ENCODE data around the gene UBQLN1. TPM values are rescaled to one million over a fixed set of nuclear protein-coding genes. Genes with fewer than 3 reads are reported as not detected.

Gene UBQLN1
- polyA plus RNA-seq, 1 donor: 67.1 TPM

DNA sequence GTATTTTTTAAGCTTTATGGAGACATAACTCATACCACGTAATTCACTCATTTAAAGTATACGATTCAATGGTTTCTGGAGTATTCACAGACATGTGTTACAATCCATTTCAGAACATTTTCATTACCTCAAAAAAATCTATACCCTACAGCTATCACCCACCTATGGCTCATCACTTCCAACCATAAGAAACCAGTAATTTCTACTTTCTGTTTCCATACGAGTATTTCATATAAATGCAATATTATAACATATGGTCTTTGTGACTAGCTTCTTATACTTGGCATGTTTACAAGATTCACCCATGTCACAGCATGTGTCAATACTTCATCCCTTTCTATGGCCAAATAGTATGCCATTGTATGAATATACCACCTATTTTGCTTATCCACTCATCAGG is 18.8 kb downstream of the UBQLN1 start:
- DNase-seq: no peak

GRCh38 chr9:83681490-83681889 is 26.3 kb downstream of the UBQLN1 start:
- DNase-seq: no peak

- DNase-seq: no peak
Measured at GRCh38 chr9:83680233-83680632, 27.5 kb downstream of the UBQLN1 start.

GRCh38 chr9:83677596-83677995 is 30.2 kb downstream of the UBQLN1 start:
- DNase-seq: no peak

- no peak for DNase-seq
Measured at GRCh38 chr9:83675466-83675865, 32.3 kb downstream of the UBQLN1 start.

DNA sequence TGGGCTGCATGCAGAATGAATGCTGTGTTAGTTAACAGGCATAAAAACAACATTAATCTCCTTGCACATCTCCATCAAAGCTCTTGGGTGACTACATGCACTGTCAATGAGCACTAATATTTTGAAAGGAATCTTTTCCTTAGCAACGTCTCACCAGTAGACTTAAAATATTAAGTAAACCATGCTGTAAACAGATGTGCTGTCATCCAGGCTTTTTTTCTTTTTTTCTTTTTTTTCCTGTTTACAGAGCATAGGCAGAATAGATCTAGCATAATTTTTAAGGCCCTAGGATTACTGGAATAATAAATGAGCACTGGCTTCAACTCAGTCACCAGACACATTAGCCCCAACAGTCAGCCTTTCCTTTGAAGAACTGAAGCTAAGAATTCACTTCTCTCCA is 36.3 kb downstream of the UBQLN1 start:
- DNase-seq: no peak

GRCh38 chr9:83670381-83670780 is 37.4 kb downstream of the UBQLN1 start:
- DNase-seq: no peak

GRCh38 chr9:83669067-83669466 is 38.7 kb downstream of the UBQLN1 start:
- DNase-seq: no peak

- DNase-seq: no peak
Measured at GRCh38 chr9:83665580-83666200, 42.1 kb downstream of the UBQLN1 start.

- no peak for DNase-seq
Measured at GRCh38 chr9:83662933-83663332, 44.8 kb downstream of the UBQLN1 start.

GRCh38 chr9:83656952-83657351 is 50.8 kb downstream of the UBQLN1 start:
- DNase-seq: no peak

DNA sequence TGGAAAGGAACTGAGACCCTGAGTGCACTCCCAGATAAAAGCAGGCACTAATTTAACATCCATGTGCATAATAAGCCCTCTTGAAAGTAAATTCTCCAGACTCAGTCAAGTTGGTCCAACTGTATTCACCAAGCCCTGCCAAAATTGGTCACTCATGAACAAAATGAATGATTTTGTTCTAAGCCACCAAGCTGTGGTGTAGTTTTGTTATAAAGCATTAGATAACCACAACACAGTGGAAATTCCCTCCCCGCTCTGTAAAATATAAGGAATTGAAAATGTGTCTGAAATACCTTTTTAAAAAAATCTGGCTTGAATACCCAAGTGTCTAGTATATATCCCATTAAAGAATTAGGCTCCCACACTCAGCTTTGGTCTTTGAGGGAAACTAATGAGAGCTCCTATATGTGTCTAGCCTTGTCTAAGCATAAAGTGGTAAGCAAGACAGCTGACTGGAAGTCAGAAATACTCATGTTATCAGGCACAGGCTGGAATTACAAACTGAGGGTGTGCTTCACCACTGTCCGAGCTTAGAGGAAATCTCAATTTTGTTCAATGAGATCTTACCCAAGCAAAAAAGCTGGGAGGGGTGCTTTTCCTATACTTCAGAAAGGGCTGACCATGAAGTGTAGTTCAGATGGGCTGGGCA is 51.6 kb downstream of the UBQLN1 start:
- no peak for DNase-seq

GRCh38 chr9:83655433-83655832 is 52.3 kb downstream of the UBQLN1 start:
- no peak for DNase-seq

GRCh38 chr9:83652433-83652832 is 55.3 kb downstream of the UBQLN1 start:
- no peak for DNase-seq

- no peak for DNase-seq
Measured at GRCh38 chr9:83651558-83651957, 56.2 kb downstream of the UBQLN1 start.

- DNase-seq: no peak
Measured at GRCh38 chr9:83649515-83649914, 58.2 kb downstream of the UBQLN1 start.

DNA sequence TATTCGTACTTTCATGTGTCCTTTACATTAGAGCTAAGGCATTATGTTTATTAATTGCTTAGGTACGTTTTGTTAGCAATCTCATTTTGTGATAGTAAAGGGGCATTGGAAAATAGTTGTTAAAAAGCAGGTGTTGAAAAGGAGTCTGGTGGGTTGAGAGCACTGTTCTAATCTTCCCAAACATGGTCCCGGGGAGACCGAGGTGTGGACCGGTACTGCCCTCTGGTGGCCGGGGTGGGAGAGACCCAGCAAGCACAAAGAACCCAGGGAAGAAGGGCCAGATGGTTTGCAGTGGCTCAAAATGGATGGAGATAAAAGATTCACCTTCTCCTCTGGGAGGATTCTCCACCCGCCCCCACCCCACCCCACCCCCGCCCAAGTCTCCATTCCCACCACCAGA is 58.7 kb downstream of the UBQLN1 start:
- DNase-seq: peak; percentile 23

GRCh38 chr9:83646500-83647239 is 61.1 kb downstream of the UBQLN1 start:
- DNase-seq: no peak

GRCh38 chr9:83642793-83643192 is 65.0 kb downstream of the UBQLN1 start:
- no peak for DNase-seq

GRCh38 chr9:83639266-83639665 is 68.5 kb downstream of the UBQLN1 start:
- DNase-seq: no peak

DNA sequence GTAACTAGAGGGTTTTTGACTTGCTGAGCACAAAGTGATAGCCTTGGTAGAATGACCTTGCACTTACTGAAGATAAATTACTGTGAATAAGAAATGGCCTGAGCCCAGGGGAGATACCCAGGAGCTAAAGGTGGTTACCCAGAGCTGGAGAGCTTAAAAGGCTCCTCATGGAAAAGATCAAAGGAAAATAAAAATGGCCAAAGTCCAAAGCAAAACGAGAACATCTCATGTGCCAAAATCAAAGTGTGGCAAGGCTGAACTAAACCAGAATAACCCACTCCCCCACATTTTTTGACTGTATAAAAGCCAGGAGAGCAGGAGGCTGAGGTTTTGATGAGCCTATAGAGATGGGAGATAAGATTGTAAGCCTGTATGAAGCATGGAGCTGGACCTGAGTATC is 70.4 kb downstream of the UBQLN1 start:
- no peak for DNase-seq

- no peak for DNase-seq
Measured at GRCh38 chr9:83636813-83637212, 70.9 kb downstream of the UBQLN1 start.

DNA sequence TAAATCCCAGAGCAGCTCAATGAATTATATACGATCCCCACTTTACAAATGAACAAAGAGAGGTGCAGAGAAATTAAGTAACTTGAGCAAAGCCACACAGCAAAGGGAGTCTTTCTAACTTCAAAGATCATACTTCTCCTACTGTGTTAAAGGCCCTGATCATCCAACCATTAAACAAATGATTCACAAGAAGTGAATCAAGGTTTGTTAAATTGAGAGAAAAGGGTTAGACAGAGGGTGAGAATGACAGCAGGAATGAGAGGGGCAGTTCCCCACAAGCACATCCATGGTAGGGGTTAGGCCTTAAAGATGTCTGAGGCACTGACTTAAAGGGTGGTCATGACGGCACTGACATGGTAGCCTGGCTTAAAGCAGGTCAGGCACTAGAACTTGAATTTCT is 74.1 kb downstream of the UBQLN1 start:
- DNase-seq: no peak

DNA sequence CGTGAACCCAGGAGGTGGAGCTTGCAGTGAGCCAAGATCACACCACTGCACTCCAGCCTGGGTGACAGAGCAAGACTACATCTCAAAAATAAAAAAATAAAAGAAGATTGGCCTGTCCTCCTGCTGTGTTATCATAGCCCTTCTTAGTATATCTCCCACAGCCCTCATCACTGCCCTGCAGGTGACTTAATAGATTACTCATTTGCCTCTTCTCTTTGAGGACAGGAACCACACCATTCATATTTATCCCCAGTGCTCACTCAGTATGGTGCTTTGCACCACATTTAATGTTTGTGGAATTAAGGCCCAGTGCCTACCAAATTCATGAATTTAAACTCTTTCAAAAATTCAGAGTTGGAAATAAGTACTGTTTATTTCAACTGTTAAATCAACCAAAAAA is 74.5 kb downstream of the UBQLN1 start:
- DNase-seq: no peak

Data from hindlimb muscle (tissue), 1 donor.